Measurements from ENCODE around the gene PEG3. TPM values are rescaled to one million over a fixed set of nuclear protein-coding genes. Genes with fewer than 3 reads are reported as not detected.

PEG3 gene
- total and polyA plus RNA-seq, 2 experiments from 2014 or later: not detected

- 65% methylated on average over 3 of the region's 3 CpGs for WGBS (ENCODE audit: low lambda C conversion rate, missing lambda C conversion rate)
- Histone ChIP-seq H3K79me2 (no peaks in the 10 kb centered on the region), H3K9me3 (ENCODE audit: low read depth) (no peaks in the 10 kb centered on the region), H3K9me2 (replicated peaks; ENCODE audit: insufficient read depth) (no peaks in the 10 kb centered on the region), H2AFZ (no peak overlapping the region), H3K27ac (no peak overlapping the region), H4K20me1 (ENCODE audit: insufficient read depth, poor library complexity, severe bottlenecking) (no peaks in the 10 kb centered on the region), H3K4me1 (ENCODE audit: insufficient read depth) (no peaks in the 10 kb centered on the region), H3K36me3 (replicated peaks; ENCODE audit: insufficient read depth, low read depth) (no peaks in the 10 kb centered on the region), H3K4me3 (no peak overlapping the region), H3K4me2 (no peak overlapping the region), H3K27me3 (no peaks in the 10 kb centered on the region)
- no peak for TF ChIP-seq EZH2 (IDR thresholded peaks at IDR 0.05; ENCODE audit: borderline replicate concordance)
- no peak for TF ChIP-seq CTCF (IDR thresholded peaks at IDR 0.05; ENCODE audit: poor library complexity)
- no peak for TF ChIP-seq EZH2phosphoT487 (IDR thresholded peaks at IDR 0.05; ENCODE audit: low read depth, severe bottlenecking, unreplicated experiment)
- no peak for DNase-seq (ENCODE audit: low spot score)
Measured at GRCh38 chr19:56808717-56809392, 31.7 kb downstream of the PEG3 start.

- Histone ChIP-seq H3K4me1 (ENCODE audit: insufficient read depth) (no peaks in the 10 kb centered on the region), H3K4me2 (no peak overlapping the region), H3K36me3 (replicated peaks; ENCODE audit: insufficient read depth, low read depth) (no peaks in the 10 kb centered on the region), H3K27ac (no peak overlapping the region), H3K27me3 (no peaks in the 10 kb centered on the region), H3K79me2 (no peaks in the 10 kb centered on the region), H3K9me3 (ENCODE audit: low read depth) (no peaks in the 10 kb centered on the region), H2AFZ (no peak overlapping the region), H3K4me3 (no peak overlapping the region), H4K20me1 (ENCODE audit: insufficient read depth, poor library complexity, severe bottlenecking) (no peaks in the 10 kb centered on the region), H3K9me2 (replicated peaks; ENCODE audit: insufficient read depth) (no peaks in the 10 kb centered on the region)
- DNase-seq (ENCODE audit: low spot score): no peak
- TF ChIP-seq EZH2phosphoT487 (IDR thresholded peaks at IDR 0.05; ENCODE audit: low read depth, severe bottlenecking, unreplicated experiment) (no peak), EZH2 (IDR thresholded peaks at IDR 0.05; ENCODE audit: borderline replicate concordance) (no peak), CTCF (IDR thresholded peaks at IDR 0.05; ENCODE audit: poor library complexity) (no peak)
Measured at GRCh38 chr19:56806639-56807038, 33.9 kb downstream of the PEG3 start.

Small RNA genes lying within 50 kb of the gene (small RNA-seq; reads per million reads assigned to genes)
- gene AC006115.2: not detected

Other genes starting within 250 kb of the PEG3 start
- gene ZNF71, start 245.4 kb downstream of the PEG3 start, total RNA-seq: 5.2 and 9.5 TPM in 2 replicates
- 5.8 and 9.2 TPM in 2 replicates for gene ZNF71, start 245.4 kb downstream of the PEG3 start, polyA plus RNA-seq
- not detected in 2 replicates for gene SMIM17, start 197.6 kb downstream of the PEG3 start, total RNA-seq
- 0.45 and 0.47 TPM in 2 replicates for gene SMIM17, start 197.6 kb downstream of the PEG3 start, polyA plus RNA-seq
- not detected in 2 replicates for gene ZNF835, start 169.0 kb downstream of the PEG3 start, total RNA-seq
- not detected in 2 replicates for gene ZNF835, start 169.0 kb downstream of the PEG3 start, polyA plus RNA-seq
- gene ZIM2, start within 50 bp of the PEG3 start, total RNA-seq: not detected in 2 replicates
- not detected in 2 replicates for gene ZIM2, start within 50 bp of the PEG3 start, polyA plus RNA-seq